T47D (cell line): ENCODE data around the gene GPR132.
"Not testable (repeated sequence)": the region's sequence is repeated elsewhere in the genome, so short reads cannot be mapped to it uniquely, and the experiment has no call there.

Source experiments
- DNase-seq, 2 experiments: peaks; one replicate each; pipeline versions ENCODE4 v3.0.0 to v3.0.0-alpha.2; 2011 to 2012; ENCODE audit warnings: low read depth in 1 of 2, low spot score in 1 of 2
- JUND ChIP-seq: IDR thresholded peaks from 2 replicates; pipeline ENCODE4 v1.6.1; 2012; ENCODE audit warnings: low read depth
- in situ Hi-C: cut with HindIII; loops from 2 replicates; pipeline ENCODE4 v1.10.0; 2016; ENCODE audit warnings: low sequenced_read_pairs, low pct_unique_long_range_greater_than_20kb

GPR132 gene

GRCh38 chr14:105087963-105088811 is 23.0 kb upstream of the GPR132 start:
- peak in 1 of 2 experiments; percentile 57 for DNase-seq
- no peak for TF ChIP-seq JUND
- in situ Hi-C loops, result no loop called here

- DNase-seq, result no peak
- in situ Hi-C loops, result no loop called here
- no peak for TF ChIP-seq JUND
Observed at GRCh38 chr14:105087308-105087962, 22.2 kb upstream of the GPR132 start.

GRCh38 chr14:105086833-105087307 is 21.6 kb upstream of the GPR132 start:
- no peak for TF ChIP-seq JUND
- peak; percentile 67 to 80 for DNase-seq
- in situ Hi-C loops, result no loop called here

GRCh38 chr14:105085766-105086165 is 20.5 kb upstream of the GPR132 start:
- no peak for TF ChIP-seq JUND
- in situ Hi-C loops, result no loop called here
- DNase-seq, result no peak

GRCh38 chr14:105084741-105085571 is 19.7 kb upstream of the GPR132 start:
- no peak for TF ChIP-seq JUND
- in situ Hi-C loops, result no loop called here
- DNase-seq, result no peak

- no peak for DNase-seq
- in situ Hi-C loops, result no loop called here
- TF ChIP-seq JUND, result no peak
Observed at GRCh38 chr14:105083926-105084685, 18.9 kb upstream of the GPR132 start.

GRCh38 chr14:105082703-105083102 is 17.5 kb upstream of the GPR132 start:
- TF ChIP-seq JUND, result no peak
- in situ Hi-C loops, result no loop called here
- DNase-seq, result no peak

GRCh38 chr14:105081473-105081872 is 16.2 kb upstream of the GPR132 start:
- in situ Hi-C loops, DNase-seq: not testable (repeated sequence)

- TF ChIP-seq JUND, result no peak
- in situ Hi-C loops, result no loop called here
- DNase-seq, result no peak
Observed at GRCh38 chr14:105080161-105080560, 14.9 kb upstream of the GPR132 start.

GRCh38 chr14:105078294-105078693 is 13.1 kb upstream of the GPR132 start:
- no peak for TF ChIP-seq JUND
- in situ Hi-C loops, result no loop called here

GRCh38 chr14:105077649-105077995 is 12.4 kb upstream of the GPR132 start:
- no peak for DNase-seq
- no peak for TF ChIP-seq JUND
- in situ Hi-C loops, result no loop called here

More at GRCh38 chr14:105078294-105078693, 13.1 kb upstream of the GPR132 start:
- DNase-seq, result no peak
